Measurements from ENCODE around the gene C4orf50. TPM values are rescaled to one million over a fixed set of nuclear protein-coding genes. Genes with fewer than 3 reads are reported as not detected.

C4orf50 gene
- total and polyA plus RNA-seq, 10 of the 15 experiments (the other 5 are each of a cell fraction or from before 2014, with no cell fraction given), result 0.04 to 0.09 (median 0.05) TPM; not detected in 3

- Histone ChIP-seq H3K4me2 (ENCODE audit: control insufficient read depth, insufficient read depth) (no peak overlapping the region), H4K20me1 (ENCODE audit: control insufficient read depth, insufficient read depth) (no peaks in the 10 kb centered on the region), H3K9ac (ENCODE audit: control insufficient read depth, insufficient read depth, low read length) (no peak overlapping the region), H3K27ac (ENCODE audit: control insufficient read depth, insufficient read depth) (no peak overlapping the region), H3K4me3 (no peak overlapping the region), H3K9me3 (replicated peaks; ENCODE audit: control insufficient read depth, insufficient read depth, low read length) (no peaks in the 10 kb centered on the region; the same call in 2 of the 3 replicates), H3K27me3 (replicated peaks in 1 of 2; ENCODE audit: control insufficient read depth in 2 of 2, insufficient read depth in 2 of 2, low read length in 1 of 2) (peaks cover 1 to 17% of the 10 kb centered on the region in 2 experiments), H3K36me3 (ENCODE audit: control insufficient read depth in 2 of 2, insufficient read depth in 2 of 2, low read length in 1 of 2) (no peaks in the 10 kb centered on the region), H2AFZ (ENCODE audit: control insufficient read depth, low read depth, low read length) (no peak overlapping the region), H3K4me1 (ENCODE audit: control insufficient read depth, insufficient read depth, low read length) (no peaks in the 10 kb centered on the region), H3K79me2 (ENCODE audit: control insufficient read depth, insufficient read depth, low read length) (no peaks in the 10 kb centered on the region)
- FAIRE-seq (no peak), DNase-seq (ENCODE audit: low read depth, low spot score) (no peak), ATAC-seq (no peak)
- TF ChIP-seq NR2C1 (IDR thresholded peaks at IDR 0.05), result no peak
- SMC1A ChIA-PET (ENCODE audit: uncharacterized antibody, unreplicated experiment), result no interaction called here
- intact Hi-C loops (cut with micrococcal nuclease; ENCODE audit: unreplicated experiment), result no loop called here
- POLR2A ChIA-PET, result no interaction called here
- BruUV-seq (replicated peaks), result no TSS peak
- WGBS (ENCODE audit: insufficient coverage, insufficient replicate concordance, low lambda C conversion rate, missing lambda C conversion rate), result 2% methylated on average over 8 of the region's 8 CpGs
- CTCF ChIA-PET, result no interaction called here
- RAD21 ChIA-PET (ENCODE audit: unreplicated experiment), result no interaction called here
- in situ Hi-C loops (cut with MboI), result no loop called here
Observed at GRCh38 chr4:5889002-5889696, 129.1 kb downstream of the C4orf50 start.

GRCh38 chr4:5888222-5889001 lies 129.8 kb downstream of the C4orf50 start:
- H3K9me3 ChIP-seq (replicated peaks; ENCODE audit: control insufficient read depth, insufficient read depth, low read length), result no peaks in the 10 kb centered on the region; the same call in 2 of the 3 replicates
- ChIA-PET RAD21 (ENCODE audit: unreplicated experiment) (no interaction called here), CTCF (no interaction called here), SMC1A (ENCODE audit: uncharacterized antibody, unreplicated experiment) (no interaction called here), POLR2A (no interaction called here)
- DNase-seq (ENCODE audit: low read depth, low spot score) (no peak), ATAC-seq (no peak), FAIRE-seq (no peak)
- no peaks in the 10 kb centered on the region for H4K20me1 ChIP-seq (ENCODE audit: control insufficient read depth, insufficient read depth)
- H3K4me2 ChIP-seq (ENCODE audit: control insufficient read depth, insufficient read depth), result no peak overlapping the region
- no peak overlapping the region for H2AFZ ChIP-seq (ENCODE audit: control insufficient read depth, low read depth, low read length)
- no peak overlapping the region for H3K9ac ChIP-seq (ENCODE audit: control insufficient read depth, insufficient read depth, low read length)
- H3K27me3 ChIP-seq (replicated peaks in 1 of 2; ENCODE audit: control insufficient read depth in 2 of 2, insufficient read depth in 2 of 2, low read length in 1 of 2), result peaks cover 1 to 16% of the 10 kb centered on the region in 2 experiments
- WGBS (ENCODE audit: insufficient coverage, insufficient replicate concordance, low lambda C conversion rate, missing lambda C conversion rate), result 5% methylated on average over 15 of the region's 81 CpGs
- intact Hi-C loops (cut with micrococcal nuclease; ENCODE audit: unreplicated experiment), result no loop called here
- no peak overlapping the region for H3K4me3 ChIP-seq
- H3K4me1 ChIP-seq (ENCODE audit: control insufficient read depth, insufficient read depth, low read length), result no peaks in the 10 kb centered on the region
- H3K36me3 ChIP-seq (ENCODE audit: control insufficient read depth in 2 of 2, insufficient read depth in 2 of 2, low read length in 1 of 2), result no peaks in the 10 kb centered on the region
- H3K79me2 ChIP-seq (ENCODE audit: control insufficient read depth, insufficient read depth, low read length), result no peaks in the 10 kb centered on the region
- BruUV-seq (replicated peaks), result no TSS peak
- no peak overlapping the region for H3K27ac ChIP-seq (ENCODE audit: control insufficient read depth, insufficient read depth)
- in situ Hi-C loops (cut with MboI), result no loop called here
- TF ChIP-seq, protein P1, sequence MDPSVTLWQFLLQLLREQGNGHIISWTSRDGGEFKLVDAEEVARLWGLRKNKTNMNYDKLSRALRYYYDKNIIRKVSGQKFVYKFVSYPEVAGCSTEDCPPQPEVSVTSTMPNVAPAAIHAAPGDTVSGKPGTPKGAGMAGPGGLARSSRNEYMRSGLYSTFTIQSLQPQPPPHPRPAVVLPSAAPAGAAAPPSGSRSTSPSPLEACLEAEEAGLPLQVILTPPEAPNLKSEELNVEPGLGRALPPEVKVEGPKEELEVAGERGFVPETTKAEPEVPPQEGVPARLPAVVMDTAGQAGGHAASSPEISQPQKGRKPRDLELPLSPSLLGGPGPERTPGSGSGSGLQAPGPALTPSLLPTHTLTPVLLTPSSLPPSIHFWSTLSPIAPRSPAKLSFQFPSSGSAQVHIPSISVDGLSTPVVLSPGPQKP (IDR thresholded peaks at IDR 0.05; ENCODE audit: low read depth, low read length), result no peak
- TF ChIP-seq, protein P2, sequence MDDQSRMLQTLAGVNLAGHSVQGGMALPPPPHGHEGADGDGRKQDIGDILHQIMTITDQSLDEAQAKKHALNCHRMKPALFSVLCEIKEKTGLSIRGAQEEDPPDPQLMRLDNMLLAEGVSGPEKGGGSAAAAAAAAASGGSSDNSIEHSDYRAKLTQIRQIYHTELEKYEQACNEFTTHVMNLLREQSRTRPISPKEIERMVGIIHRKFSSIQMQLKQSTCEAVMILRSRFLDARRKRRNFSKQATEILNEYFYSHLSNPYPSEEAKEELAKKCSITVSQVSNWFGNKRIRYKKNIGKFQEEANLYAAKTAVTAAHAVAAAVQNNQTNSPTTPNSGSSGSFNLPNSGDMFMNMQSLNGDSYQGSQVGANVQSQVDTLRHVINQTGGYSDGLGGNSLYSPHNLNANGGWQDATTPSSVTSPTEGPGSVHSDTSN (IDR thresholded peaks at IDR 0.05; ENCODE audit: insufficient replicate concordance, low read depth, low read length), result no peak
- TF ChIP-seq ATF2 (IDR thresholded peaks at IDR 0.05; ENCODE audit: low read length) (no peak), IRF4 (IDR thresholded peaks at IDR 0.05; ENCODE audit: low read depth, low read length) (no peak), SUPT20H (IDR thresholded peaks at IDR 0.05; ENCODE audit: borderline replicate concordance, control insufficient read depth, low read depth, low read length) (no peak)
- TF ChIP-seq, protein P3, sequence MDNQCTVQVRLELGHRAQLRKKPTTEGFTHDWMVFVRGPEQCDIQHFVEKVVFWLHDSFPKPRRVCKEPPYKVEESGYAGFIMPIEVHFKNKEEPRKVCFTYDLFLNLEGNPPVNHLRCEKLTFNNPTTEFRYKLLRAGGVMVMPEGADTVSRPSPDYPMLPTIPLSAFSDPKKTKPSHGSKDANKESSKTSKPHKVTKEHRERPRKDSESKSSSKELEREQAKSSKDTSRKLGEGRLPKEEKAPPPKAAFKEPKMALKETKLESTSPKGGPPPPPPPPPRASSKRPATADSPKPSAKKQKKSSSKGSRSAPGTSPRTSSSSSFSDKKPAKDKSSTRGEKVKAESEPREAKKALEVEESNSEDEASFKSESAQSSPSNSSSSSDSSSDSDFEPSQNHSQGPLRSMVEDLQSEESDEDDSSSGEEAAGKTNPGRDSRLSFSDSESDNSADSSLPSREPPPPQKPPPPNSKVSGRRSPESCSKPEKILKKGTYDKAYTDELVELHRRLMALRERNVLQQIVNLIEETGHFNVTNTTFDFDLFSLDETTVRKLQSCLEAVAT (IDR thresholded peaks at IDR 0.05), result no peak
- TF ChIP-seq, protein P4, sequence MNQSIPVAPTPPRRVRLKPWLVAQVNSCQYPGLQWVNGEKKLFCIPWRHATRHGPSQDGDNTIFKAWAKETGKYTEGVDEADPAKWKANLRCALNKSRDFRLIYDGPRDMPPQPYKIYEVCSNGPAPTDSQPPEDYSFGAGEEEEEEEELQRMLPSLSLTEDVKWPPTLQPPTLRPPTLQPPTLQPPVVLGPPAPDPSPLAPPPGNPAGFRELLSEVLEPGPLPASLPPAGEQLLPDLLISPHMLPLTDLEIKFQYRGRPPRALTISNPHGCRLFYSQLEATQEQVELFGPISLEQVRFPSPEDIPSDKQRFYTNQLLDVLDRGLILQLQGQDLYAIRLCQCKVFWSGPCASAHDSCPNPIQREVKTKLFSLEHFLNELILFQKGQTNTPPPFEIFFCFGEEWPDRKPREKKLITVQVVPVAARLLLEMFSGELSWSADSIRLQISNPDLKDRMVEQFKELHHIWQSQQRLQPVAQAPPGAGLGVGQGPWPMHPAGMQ (IDR thresholded peaks at IDR 0.05; ENCODE audit: borderline replicate concordance), result no peak

Data from GM12878 (cell line).